Mononuclear cell (primary cell): Measurements from ENCODE around the gene PGBD5. TPM values are rescaled to one million over a fixed set of nuclear protein-coding genes. Genes with fewer than 3 reads are reported as not detected.

ENCODE experiments used
- H3K27me3 ChIP-seq: 2 replicates; pipeline ENCODE4 v1.6.0; 2011; ENCODE audit warnings: low read length, control low read depth; ENCODE audit not compliant: insufficient read depth
- H3K4me1 ChIP-seq: 2 replicates; pipeline ENCODE4 v1.5.1; 2011; ENCODE audit warnings: mild to moderate bottlenecking, low read length, control low read depth; ENCODE audit not compliant: insufficient read depth
- H3K4me3 ChIP-seq: 2 replicates; pipeline ENCODE4 v1.5.1; 2011; ENCODE audit warnings: mild to moderate bottlenecking, low read length, moderate library complexity
- H3K9me3 ChIP-seq: 2 replicates; pipeline ENCODE4 v1.5.1; 2011; ENCODE audit warnings: low read depth, mild to moderate bottlenecking, control low read depth, low read length
- total RNA-seq: library from RNA; depleted of rRNA; stranded (reverse); fragments of >200 nt; gene quantifications from one replicate; pipeline ENCODE4 v1.2.3, GENCODE V29; 2012

The PGBD5 gene
- total RNA-seq, 1 donor, result under 0.01 TPM

GRCh38 chr1:230394134-230394533 is 32.0 kb downstream of the PGBD5 start:
- Histone ChIP-seq H3K4me3 (no peak overlapping the region), H3K9me3 (no peaks in the 10 kb centered on the region), H3K4me1 (no peaks in the 10 kb centered on the region), H3K27me3 (no peaks in the 10 kb centered on the region)

- Histone ChIP-seq H3K4me3 (no peak overlapping the region), H3K9me3 (no peaks in the 10 kb centered on the region), H3K4me1 (no peaks in the 10 kb centered on the region), H3K27me3 (no peaks in the 10 kb centered on the region)
Observed at GRCh38 chr1:230393722-230394121, 32.4 kb downstream of the PGBD5 start.

DNA sequence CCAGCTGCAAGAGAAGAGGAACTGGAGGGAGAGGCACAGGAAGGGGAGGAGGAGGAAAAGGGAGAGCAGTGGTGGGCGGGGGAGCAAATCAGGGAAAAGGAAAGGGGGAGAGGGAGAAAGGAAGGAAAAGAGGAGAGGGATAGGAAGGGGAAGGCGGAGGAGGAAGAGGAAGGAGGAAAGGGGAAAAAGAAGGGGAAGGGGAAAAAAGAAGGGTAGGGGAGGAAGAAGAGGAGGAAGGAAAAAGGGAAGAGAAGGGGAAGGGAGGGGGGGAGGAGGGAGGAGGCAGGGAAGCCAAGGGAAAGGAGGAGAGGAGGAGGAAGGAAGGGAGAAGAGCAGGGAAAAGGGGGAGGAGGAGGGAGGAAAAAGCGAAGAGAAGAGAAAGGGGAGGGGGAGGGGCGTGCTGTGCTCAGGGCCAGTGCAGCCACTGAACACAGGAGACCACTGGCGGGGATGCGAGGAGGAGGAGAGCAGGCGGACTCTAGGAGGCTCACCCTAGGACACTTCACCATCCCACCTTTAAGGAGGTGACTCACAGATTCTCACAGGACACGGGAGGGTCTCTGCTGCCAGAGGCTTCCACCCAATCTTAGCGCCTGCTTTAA is 33.1 kb downstream of the PGBD5 start:
- no peaks in the 10 kb centered on the region for H3K27me3 ChIP-seq
- no peaks in the 10 kb centered on the region for H3K9me3 ChIP-seq
- no peak overlapping the region for H3K4me3 ChIP-seq
- no peaks in the 10 kb centered on the region for H3K4me1 ChIP-seq

DNA sequence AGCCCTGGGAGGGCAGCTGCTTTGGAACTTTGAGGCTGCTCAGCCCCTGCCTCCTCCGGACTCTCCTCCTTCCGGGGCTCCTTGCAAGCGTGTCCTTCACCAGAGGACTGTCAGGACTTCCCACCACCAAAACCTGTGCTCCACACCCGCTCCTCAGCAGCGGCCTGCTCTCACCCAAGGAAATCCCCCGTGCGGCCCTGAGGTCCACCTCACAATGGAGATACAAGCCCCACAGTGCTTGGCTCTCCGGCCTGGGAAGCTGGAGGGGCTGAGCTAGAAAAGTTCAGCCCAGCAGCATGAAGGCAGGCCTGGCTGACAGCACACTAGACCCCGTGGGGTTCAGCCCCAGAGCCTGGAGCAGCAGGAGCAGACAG is 33.6 kb downstream of the PGBD5 start:
- H3K4me3 ChIP-seq, result no peak overlapping the region
- no peaks in the 10 kb centered on the region for H3K27me3 ChIP-seq
- no peaks in the 10 kb centered on the region for H3K9me3 ChIP-seq
- H3K4me1 ChIP-seq, result no peaks in the 10 kb centered on the region

GRCh38 chr1:230391776-230392535 is 34.2 kb downstream of the PGBD5 start:
- Histone ChIP-seq H3K4me1 (no peaks in the 10 kb centered on the region), H3K4me3 (no peak overlapping the region), H3K9me3 (no peaks in the 10 kb centered on the region), H3K27me3 (no peaks in the 10 kb centered on the region)

DNA sequence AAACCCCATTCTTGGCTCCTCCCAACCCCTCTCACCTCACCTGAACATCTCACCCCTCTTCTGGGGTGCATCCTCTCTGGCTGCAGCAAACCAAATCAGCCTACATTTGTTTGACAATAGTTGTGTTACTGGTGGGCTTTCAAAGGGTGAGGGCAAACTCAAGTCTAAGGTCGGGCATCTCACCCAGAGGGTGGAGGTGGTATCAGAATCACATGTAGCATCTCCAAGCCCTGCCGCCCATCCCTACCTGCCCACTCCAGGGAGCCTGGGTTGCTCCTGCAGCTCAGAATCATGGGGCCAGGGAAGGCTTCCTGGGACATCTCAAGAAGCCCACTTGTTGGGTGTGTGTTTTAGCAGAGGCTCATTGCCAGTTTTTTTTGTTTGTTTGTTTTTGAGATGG is 35.8 kb downstream of the PGBD5 start:
- no peaks in the 10 kb centered on the region for H3K9me3 ChIP-seq
- no peak overlapping the region for H3K4me3 ChIP-seq
- no peaks in the 10 kb centered on the region for H3K27me3 ChIP-seq

DNA sequence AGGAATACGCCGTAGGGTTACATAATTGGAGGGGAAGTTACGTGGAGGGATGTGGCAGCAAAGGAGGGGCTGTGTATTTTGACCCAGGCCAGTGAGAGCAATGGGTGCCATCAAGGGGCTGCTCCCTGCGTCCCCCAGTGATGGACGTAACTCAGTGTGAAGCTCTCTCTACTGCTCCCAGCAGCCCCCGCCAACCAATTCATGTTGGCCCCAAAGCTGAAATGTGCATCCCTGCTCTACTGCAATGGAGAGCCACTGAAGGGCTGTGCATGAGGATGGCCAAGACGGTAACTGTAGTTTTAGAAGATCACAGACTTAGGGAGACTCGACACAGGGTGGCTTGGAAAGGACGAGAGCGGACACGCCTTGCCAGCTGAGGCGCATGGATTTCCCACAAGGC is 38.3 kb downstream of the PGBD5 start:
- H3K4me3 ChIP-seq, result no peak overlapping the region
- no peaks in the 10 kb centered on the region for H3K4me1 ChIP-seq
- H3K9me3 ChIP-seq, result no peaks in the 10 kb centered on the region
- no peaks in the 10 kb centered on the region for H3K27me3 ChIP-seq

More for the DNA sequence above, 35.8 kb downstream of the PGBD5 start:
- H3K4me1 ChIP-seq, result no peaks in the 10 kb centered on the region

DNA sequence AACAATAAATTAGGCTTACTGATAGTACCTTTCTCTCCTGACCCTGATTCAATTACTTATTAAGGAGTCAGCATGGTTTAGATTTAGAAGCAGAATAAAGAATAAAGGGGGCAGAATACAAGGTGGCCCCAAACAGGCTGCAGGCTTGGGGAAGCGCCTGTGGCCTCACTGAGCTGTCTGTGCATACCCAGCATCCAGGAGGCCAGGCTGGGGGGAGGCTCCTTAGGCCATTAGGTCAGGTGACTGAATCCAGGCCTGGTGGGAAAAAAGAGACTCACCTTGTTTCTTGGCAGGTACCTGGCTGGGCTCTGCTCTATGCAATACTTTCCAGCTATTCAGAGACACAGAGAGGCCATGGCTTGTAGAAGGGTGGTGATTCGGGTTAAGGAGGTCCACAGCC is 38.8 kb downstream of the PGBD5 start:
- Histone ChIP-seq H3K4me3 (no peak overlapping the region), H3K4me1 (no peaks in the 10 kb centered on the region), H3K27me3 (no peaks in the 10 kb centered on the region), H3K9me3 (no peaks in the 10 kb centered on the region)

DNA sequence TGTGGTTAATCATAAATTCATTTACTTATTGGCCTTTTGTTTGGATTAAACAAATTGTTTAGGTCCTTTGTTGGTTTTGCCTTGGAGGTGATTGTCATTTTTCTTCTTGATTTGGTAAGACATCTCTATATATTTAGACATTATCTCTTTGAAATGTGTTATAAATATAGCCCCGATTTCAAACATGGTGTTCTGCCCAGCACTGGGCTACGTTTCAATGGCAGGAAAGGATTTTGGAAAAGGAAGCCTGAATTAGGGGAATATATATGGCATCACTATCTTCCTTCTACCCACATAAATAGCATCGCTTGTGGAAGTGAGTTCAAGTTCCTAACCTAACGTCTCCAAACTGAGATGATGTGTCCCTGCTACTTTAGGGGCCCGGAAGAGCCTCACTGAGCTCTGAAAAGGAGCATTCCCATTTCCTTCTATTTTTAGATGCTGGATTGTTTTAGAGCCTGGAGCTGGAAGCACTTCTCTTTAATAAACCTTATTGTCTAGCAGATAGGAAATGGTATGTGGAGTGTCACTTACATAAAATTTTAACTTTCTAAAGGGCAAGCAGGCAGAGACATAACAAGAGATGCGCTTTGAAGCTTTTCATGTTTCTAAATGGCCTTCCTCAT is 39.4 kb downstream of the PGBD5 start:
- H3K9me3 ChIP-seq, result no peaks in the 10 kb centered on the region
- H3K27me3 ChIP-seq, result no peaks in the 10 kb centered on the region
- no peak overlapping the region for H3K4me3 ChIP-seq
- no peaks in the 10 kb centered on the region for H3K4me1 ChIP-seq

GRCh38 chr1:230385930-230386329 is 40.2 kb downstream of the PGBD5 start:
- H3K4me1 ChIP-seq, result no peaks in the 10 kb centered on the region
- no peaks in the 10 kb centered on the region for H3K9me3 ChIP-seq
- H3K27me3 ChIP-seq, result no peaks in the 10 kb centered on the region
- no peak overlapping the region for H3K4me3 ChIP-seq

DNA sequence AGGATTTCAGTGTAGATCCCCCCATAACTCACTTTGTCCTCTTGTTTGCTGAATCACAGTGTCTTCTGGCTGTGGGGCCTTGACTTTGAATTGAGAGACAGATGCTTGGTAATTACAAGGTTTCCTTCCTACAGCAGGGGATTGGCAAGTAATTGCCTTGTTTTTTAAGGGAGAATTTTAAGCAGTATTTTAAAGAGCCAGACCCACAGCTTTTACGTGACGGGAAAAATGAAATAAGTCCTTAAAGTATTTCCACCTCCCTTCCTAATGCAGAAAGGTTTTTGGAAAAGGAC is 41.0 kb downstream of the PGBD5 start:
- H3K4me1 ChIP-seq, result no peaks in the 10 kb centered on the region
- no peak overlapping the region for H3K4me3 ChIP-seq
- no peaks in the 10 kb centered on the region for H3K9me3 ChIP-seq
- H3K27me3 ChIP-seq, result no peaks in the 10 kb centered on the region

GRCh38 chr1:230384380-230385157 is 41.6 kb downstream of the PGBD5 start:
- no peaks in the 10 kb centered on the region for H3K27me3 ChIP-seq
- H3K9me3 ChIP-seq, result no peaks in the 10 kb centered on the region
- H3K4me3 ChIP-seq, result no peak overlapping the region
- no peaks in the 10 kb centered on the region for H3K4me1 ChIP-seq

- no peaks in the 10 kb centered on the region for H3K4me1 ChIP-seq
- H3K4me3 ChIP-seq, result no peak overlapping the region
- no peaks in the 10 kb centered on the region for H3K9me3 ChIP-seq
- H3K27me3 ChIP-seq, result no peaks in the 10 kb centered on the region
Observed at GRCh38 chr1:230383425-230383824, 42.7 kb downstream of the PGBD5 start.

DNA sequence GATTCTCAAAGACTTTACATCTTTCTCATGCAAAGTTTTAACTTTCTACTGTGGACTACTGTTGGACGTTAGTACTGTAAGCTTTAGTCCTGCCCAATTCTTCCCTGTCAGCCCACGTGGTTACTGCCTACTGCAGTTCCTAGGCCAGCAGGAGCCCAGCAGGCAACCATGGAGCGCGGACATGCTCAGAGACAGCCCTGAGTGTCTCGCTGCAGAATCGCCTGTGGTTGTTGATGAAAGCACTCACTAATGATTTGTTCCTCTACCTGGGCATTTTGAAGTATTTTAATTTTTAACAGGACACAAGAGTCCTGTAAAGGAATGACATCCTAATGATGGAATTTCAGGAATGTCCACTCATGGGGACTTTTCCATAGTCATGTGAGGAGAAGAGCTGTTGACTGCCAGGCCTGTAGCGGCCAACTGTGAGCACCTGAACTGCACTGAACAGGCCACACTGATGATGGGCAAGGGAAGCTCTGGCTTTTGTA is 44.1 kb downstream of the PGBD5 start:
- Histone ChIP-seq H3K4me1 (no peaks in the 10 kb centered on the region), H3K27me3 (no peaks in the 10 kb centered on the region), H3K4me3 (no peak overlapping the region), H3K9me3 (no peaks in the 10 kb centered on the region)

GRCh38 chr1:230381585-230381984 is 44.5 kb downstream of the PGBD5 start:
- H3K27me3 ChIP-seq, result no peaks in the 10 kb centered on the region
- H3K4me1 ChIP-seq, result no peaks in the 10 kb centered on the region
- no peaks in the 10 kb centered on the region for H3K9me3 ChIP-seq
- H3K4me3 ChIP-seq, result no peak overlapping the region
